GM20431 (cell line): ENCODE measurements around the gene DSTN.

Experiments used
- in situ Hi-C: fragments of 300-500 bp; cut with MseI, MboI; formaldehyde crosslinking; loops from one replicate; pipeline ENCODE4 v1.15.0; 2020; ENCODE audit warnings: low sequenced_read_pairs; ENCODE audit not compliant: unreplicated experiment

DSTN gene

DNA sequence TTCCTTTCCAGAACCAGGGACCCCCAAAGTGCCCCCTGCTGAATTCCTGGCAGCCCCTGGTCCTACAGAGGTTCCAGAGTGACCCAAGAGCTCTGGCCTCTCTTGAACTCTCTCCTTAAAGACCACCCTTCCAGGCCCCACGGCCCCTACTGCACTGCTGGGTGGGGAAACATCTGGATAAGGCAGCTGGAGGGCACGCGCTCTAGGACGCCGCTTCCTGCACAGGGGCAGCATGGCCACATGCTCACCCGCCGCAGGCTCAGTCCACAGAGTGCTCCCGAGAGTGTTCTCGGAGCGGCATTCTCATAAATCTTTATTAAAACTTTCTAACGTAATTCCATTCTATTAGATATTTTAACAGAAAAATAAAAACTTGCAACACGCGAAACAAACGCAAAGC is 75.1 kb downstream of the DSTN start:
- in situ Hi-C loops = no loop called here

DNA sequence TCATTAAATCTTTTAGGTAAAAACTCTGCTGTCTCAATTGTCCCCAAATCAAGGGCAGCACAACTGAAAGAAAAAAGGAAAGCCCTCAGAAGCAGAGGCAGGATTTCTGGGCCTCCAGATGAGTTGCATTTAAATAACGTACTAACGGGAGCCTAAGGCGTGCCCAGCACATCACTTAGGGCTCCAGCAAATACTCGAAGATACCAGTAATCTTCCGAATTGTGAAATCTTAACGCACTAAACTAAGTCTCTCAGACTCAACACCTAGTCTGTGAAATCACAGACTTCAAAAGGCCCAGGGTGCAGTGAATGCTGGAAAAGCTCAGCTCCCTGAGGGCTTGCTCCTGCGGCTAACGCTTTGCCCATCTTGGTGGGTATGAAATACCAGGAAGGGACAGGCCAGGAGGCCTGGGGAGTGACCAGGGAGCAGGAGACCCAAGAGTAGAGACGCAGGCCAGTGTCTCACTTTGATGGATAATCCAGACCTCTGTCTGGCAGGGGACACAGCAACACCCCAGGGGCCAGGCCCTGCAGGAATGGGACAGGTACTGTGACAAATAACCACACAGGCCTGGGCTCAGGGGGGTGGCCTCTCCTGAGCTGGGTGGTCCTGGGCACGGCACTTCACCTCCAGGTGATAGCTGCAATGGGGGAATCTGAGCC is 75.8 kb downstream of the DSTN start:
- in situ Hi-C loops = no loop called here

DNA sequence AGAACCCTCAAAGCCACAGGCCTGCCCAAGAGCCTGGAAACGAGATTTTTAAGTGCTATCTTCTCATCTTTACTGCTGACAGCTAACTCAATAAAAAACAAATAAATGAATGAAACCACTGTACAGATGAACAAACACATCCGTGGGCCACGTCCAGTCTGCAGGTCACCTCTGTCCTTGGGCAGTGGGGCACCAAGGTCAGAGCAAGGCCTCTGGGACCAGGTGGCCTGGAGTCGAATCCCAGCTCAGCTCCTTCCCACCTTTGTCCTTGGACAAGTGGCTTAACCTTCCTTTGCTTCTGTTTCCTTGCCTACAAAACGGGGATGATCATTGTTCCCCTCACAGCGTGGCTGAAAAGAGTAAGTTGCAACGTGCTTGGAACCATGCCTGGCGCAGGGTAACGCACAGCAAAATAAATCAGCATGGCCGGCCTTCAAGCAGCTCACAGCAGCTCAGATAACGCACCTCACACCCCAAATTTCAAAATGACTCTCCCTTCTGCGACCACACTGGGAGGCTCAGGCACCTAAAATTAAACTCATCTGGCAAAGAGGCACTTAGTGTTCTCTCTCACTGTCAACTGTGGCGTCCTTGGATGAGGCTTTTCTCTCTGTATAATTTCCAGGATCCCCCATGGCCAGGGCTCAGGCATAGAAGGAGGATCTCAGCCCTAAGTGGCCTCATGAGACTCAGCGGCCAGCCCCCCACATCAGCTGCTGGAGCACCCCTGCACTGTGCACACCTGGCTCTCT is 76.5 kb downstream of the DSTN start:
- in situ Hi-C loops = no loop called here

DNA sequence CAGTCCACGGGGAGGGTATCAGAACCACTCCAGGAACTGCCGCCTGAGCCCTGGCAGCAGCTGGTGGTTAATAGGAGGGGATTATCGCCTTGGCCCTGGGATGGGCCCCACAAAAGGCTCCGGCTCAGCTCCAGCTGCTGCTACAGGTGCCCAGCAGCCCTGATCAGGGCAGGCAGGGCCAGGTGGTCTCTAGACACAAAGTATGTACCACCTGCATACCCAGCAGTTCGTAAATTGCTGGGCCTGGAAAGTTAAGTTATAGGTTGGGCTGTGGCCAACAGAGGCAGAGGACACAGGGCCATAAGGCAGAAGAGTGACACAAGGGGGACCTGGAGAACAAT is 77.1 kb downstream of the DSTN start:
- in situ Hi-C loops = no loop called here

DNA sequence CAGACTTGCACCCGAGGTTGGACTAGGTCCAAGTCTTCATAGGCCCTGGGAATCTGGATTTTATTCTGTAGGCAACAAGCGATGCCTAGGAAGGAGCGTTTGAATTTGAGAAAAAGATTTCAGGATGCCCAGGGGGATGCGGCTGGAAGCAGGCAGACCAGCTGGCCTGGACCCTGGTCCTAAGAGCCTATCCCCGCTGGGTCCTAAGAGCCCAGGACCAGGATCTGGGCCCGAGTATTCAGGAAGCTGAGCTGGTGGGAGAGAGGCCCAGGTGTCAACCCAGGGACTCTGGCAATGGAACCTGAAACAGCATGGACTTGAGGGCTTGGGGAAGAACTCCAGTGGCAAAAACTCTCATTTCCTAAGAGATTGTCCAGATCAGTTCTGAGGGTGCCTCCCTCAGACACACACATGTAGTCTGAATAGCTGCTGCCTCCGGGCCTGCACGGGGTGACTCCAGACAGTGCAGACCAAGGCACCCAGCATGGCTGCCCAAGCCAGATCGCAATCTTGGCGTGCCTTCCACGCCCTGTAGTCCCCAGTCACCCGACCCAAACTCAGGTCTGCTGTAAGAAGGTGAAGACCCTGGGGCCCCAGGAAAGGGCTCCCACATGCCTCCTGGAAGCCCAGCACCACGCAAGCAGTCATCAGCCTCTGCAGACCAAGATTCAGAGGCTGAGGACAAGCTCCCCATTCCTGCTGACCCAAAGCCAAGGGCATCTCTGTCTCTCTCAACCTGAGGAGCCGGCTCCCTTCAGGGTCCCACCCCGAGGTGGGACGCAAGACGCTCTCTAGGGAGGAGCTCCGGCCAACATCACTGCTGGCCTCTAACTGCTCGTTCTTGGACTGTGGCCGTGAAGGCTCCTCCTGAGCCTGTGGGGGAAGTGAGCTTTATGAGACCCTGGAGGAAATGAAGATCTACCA is 77.8 kb downstream of the DSTN start:
- in situ Hi-C loops = no loop called here

DNA sequence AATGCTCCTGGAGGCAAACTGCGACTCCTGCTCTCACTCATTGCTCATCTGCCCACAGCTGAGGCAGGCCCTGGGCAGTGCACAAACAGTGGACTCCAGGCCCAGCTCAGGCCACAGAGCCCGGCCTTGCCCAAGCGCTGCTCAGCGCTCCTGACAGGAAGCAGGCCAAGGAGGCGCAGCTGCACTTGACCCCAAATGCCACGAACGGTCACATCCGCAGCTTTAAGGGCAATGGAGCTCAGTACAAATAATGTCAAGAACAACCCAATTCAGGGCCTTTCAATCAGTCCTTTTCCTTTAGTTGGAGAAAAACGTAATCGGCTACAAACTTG is 78.4 kb downstream of the DSTN start:
- in situ Hi-C loops = no loop called here

DNA sequence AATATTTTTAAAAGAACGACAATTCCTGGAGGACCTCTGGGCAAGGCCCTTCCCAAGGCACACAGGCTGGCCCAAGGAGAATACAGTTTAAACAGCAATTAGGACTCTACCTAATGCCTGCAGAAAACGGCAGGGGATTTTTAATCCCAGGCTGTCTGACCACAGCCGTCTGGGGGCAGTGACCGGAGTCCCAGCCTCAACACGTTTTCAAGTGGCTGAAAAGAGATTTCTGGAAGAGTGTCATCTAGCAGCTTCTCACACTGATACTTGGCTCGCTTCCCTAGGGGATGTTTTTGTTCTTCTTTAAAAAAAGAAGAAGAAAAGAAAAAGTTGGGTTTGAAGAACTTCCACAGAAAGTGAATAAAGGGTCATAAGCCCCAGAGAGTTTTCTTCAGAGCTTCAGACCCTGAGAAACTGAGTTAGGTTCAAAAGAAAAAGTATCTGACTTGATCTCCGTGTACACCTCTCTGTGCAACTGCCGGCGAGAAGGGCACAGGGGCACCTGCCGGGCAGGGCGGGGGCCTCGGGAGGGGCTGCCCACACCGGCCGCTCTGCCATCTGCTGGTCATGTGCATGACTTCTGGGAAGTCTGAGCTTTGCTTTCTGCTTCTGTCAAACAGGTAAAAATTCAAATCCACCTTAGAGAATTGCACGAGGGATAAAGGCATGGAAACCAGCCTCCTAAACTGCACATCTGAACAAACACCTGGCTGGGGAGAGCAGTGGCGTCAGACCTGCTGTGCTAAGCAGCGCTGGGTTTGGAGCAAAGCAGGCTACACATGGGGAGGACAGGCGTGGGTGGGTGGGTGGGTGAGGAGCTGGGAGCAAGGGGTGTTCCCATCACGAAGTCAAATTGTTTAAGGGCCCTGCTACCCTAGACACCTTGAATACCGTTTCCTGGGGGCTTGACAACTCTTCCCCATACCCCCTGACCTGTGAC is 79.2 kb downstream of the DSTN start:
- in situ Hi-C loops = no loop called here

DNA sequence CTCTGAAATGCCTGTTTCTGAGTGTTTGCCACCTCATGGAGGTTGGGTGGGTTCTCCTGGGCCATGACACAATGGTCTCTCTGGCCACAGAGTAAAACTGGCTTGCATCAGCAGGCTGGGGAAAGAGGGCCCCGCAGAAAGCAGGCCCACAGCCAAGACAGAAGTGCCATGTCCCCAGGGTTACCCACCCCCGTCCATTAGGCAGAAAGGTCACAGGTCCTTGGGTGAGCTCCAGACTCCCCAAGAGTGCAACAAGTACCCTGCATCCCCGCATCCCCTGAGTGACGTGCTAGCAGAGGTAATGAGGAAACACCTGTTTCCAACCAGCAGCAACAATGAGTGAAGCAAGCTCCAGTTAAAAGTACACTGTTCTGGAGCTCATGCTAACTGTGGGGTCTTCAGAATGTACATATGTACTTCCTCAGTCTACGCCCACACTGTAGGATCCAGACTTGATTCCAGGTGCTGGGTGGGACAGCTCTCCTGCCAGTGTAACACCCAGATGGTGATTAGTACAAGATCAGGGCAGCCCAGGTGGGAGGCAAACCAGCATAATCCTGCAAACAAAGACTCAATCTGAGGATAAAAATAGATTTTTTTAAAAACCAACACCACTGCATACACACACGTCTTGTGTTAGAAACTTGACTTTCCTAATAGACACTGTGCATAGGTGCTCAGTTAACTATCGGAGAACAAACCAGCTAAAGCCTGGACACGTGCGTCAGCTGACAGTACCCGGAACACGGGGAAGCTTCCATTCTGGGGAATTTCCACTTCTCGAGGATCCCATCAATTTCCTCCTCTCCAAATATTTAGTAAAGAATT is 80.6 kb downstream of the DSTN start:
- in situ Hi-C loops = no loop called here

DNA sequence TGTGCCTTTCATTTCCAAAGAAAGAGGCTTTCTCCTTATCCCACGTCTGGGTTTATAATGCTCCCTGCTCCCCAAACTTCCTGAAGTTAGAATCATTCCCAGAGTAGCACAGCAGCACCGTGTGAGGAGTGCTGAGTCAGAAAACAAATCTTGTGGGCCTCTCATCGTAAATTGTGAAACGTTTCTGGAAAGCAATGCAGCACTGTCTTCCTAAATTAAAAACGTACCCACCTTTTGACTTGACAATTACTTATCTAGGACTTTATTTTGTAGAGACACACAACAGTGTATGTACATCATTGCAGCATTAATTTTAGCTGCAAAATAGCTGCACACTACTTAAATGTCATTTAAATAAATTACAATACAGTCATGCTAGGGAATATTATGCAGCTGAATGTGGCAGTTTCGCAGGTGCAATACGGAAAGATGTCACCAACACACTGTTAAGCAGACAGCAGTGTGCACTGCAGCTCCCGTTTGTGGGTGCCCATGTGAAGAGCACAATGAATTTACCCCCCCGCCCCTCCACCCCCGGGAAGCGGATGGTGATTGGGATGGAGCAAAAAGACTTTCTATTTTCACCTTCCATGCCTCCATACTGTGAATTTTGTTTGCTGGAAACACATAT is 81.4 kb downstream of the DSTN start:
- in situ Hi-C loops = no loop called here

DNA sequence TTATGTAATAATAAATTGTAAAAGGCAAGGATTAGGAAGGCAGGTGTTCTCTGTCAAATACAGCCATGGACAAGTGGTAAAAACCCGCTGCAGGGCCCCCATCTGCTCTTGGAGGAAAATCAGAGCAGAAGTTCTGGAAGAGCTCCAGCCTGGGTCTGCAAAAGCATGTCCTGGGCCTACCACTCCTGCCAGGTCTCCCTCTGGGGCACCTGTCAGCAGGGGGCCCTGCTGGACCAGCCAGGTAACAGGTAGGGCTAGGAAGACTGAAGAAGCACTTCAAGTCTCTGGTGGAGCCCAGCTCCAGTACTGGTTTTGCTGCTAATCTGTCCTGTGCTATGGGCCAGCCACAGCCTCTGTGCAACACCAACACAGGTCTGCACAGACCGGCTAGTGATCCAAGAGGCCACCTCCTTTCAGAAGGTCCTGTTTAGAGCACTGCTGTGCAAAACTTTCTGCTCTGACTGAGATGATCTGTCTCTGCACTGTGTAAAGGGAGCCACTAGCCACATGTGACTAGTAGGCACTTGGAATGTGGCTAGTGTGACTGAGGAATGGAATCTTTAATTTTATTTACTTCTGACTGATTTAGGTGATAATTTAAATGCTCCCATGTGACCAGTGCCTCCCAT is 82.0 kb downstream of the DSTN start:
- in situ Hi-C loops = no loop called here

DNA sequence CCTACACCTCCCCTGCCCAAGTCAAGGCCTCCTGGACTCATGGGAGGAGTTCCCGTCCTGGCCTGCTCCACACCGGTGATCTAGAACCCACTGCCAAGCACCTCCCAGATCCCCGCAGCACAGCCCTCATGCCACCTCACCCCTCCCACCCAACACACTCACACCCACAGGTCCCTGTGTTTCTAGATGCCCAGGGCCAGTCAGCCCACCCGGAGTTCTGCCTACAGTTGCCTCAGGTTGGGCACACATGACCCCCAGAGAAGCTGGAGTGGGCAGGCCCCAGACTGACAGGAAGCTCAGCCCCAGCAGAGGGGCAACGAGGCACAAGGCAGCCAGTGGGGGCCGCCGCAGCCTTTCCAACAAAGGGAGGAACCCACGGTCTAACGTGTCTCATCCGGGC is 82.5 kb downstream of the DSTN start:
- in situ Hi-C loops = no loop called here

DNA sequence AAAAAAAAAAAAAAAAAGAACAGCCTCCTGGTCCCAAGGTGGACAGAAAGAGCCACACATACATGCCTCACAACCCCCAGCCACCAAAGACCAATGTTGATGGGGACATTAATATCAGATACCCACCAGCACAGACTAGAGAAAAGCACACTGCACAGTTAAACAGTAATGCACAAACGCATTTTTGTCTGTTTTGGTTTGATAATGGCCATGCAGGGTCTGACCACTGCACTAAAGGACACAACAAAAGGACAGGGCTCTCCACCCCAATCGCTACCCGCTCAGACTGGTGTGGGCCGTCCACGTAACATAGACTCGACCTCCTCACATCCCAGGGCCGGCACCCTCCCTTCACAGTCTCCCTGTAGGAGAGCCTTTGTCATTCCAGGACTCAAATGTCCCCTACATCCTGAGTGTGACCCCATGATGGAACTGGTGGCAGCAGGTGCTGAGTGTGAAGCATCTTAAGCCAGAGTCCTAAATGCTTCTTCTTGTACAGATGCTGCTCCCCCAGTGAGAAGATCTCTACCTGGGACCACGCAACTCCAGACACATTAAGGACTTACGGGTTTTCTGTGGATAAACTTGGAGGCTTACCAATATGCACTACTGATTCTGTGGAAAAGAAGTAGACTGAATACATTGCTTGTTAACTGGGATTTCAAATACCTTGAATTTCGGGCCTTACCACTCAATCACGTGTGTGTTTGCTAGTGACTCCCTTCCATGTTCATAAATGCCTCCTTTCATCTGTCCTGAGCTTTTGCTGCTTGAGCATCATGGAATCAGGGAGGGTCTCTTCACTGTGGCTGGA is 84.2 kb downstream of the DSTN start:
- in situ Hi-C loops = no loop called here

DNA sequence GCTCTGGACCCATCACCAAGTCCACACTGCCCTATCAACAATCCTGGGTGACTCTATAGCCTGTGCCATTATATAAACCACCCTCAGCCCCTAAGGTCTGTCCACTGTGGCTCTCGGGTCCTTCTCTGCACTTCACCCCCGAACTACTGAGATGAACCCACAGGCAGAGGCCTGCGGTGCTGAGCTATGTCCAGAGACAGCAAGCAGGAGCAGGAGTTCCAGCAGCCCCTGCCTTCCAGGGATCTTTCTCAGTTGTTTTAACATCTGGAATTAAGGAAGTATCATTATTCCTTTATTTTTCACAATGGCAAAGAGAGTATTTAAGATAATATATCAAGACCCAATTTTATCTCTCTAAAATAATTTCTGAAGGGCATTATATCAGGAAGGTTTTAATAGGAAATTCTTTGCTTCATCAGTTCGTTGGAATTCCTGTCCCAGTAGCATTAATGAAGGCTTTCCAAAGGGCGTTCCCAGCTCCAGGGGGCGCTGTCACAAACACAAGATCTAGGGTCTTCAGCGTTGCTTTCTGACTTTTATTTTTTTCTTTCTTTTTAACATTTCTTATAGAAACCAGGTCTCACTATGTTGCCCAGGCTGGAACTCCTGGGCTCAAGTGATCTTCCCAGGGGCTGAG is 84.9 kb downstream of the DSTN start:
- in situ Hi-C loops = no loop called here

DNA sequence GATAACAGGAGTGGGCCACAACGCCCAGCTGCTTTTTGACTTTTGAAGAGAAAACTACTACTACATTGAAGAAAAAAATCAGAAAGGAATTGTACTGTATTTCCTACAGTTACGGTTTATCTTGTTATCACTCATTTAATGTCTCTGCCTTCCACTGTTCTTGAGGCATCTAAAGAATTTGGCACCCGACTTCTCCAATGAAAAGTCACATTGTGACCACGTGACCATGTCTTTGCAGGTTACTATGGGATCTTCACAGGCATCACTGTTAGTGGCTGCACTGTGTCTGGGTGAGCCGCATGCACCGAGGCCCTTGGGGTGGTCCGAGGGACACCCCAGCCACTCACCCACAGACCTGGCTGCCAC is 85.4 kb downstream of the DSTN start:
- in situ Hi-C loops = no loop called here

DNA sequence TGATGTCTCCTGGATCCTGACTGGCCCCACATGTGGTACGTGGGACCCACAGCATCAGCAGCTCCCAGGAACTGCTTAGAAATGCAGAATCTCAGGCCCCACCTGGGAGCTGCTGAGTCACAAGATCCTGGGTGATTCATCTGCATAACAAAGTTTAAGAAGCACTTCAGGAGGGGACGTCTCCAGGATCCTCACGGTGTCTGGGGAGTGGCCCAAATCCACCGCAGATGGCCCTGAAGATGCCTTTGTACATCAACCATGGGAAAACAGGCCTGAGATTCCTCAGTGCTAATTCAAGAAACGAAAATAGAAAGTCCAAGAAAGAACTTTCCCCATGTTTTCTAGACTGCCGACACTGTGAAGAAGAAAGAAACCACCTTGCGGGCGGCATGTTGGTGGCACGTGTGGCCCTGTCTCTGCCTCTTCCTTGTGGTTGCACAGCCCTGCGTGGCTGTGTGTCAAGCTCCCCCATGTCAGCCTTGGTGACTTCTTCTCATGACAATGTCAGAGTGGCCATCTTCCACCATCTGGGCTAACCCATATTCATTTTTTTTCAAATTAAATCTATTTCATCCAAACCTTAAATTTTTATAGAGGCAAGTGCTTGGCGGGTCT is 86.1 kb downstream of the DSTN start:
- in situ Hi-C loops = no loop called here

DNA sequence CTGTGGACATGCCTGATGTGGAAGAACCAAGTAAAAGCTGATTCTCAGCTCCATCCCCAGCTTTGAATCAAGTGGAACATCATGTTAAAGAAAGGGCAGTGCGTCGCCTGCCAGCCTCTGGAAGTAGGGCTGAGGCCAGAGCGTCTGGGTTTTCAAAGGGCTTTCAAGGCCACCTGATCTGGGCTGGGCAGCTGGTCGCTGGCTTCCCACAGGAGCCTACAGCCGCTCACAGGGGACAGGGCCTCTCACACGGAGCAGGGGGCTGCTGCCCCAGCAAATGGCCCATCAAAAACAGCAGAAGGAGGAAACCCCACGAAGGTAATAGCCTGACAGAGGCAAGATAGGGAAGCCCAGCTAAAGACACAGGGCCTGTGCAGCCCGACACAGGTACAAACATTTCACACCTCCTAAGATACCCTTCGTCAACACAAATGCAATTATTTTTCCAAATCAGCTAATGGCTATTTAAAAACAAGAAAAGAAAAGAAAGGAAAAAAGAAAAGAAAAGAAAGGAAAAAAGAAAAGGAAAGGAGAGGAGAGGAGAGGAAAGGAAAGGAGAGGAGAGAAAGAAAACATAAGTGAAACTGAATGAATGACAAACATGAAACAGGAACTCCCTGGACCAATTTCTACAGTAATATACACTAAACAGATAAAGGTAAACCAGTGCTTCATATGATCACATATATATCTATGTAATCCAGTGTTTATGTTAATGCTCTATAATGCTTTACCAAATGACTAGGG is 87.4 kb downstream of the DSTN start:
- in situ Hi-C loops = no loop called here
